ENCODE results near the gene AKIP1.

The AKIP1 gene

GRCh38 chr11:8867035-8867434 lies 44.0 kb upstream of the AKIP1 start:
- Histone ChIP-seq H3K9ac (ENCODE audit: low read depth, low read length) (no peak overlapping the region), H4K20me1 (ENCODE audit: insufficient read depth, low read length) (no peaks in the 10 kb centered on the region; the same call in 1 of the 2 replicates), H3K9me3 (ENCODE audit: insufficient read depth, low read length, severe bottlenecking) (no peaks in the 10 kb centered on the region), H3K36me3 (ENCODE audit: insufficient read depth, low read length) (no peaks in the 10 kb centered on the region), H3K27ac (ENCODE audit: low read length) (no peak overlapping the region), H3K27me3 (ENCODE audit: insufficient read depth, low read length, poor library complexity) (peaks cover 43% of the 10 kb centered on the region), H3K4me2 (ENCODE audit: insufficient read depth, low read length) (no peak overlapping the region), H2AFZ (ENCODE audit: low read depth, low read length) (no peak overlapping the region), H3K4me1 (ENCODE audit: insufficient read depth, low read length) (peaks cover 9% of the 10 kb centered on the region), H3K79me2 (ENCODE audit: insufficient read depth, low read length) (no peaks in the 10 kb centered on the region), H3K4me3 (ENCODE audit: low read depth in 1 of 2, low read length in 2 of 2) (no peak overlapping the region)
- ATAC-seq (ENCODE audit: insufficient read depth, low read depth) (no peak), DNase-seq (no peak)
- no peak for TF ChIP-seq EZH2 (IDR thresholded peaks at IDR 0.05; ENCODE audit: borderline replicate concordance, low read depth, low read length, severe bottlenecking)
- TF ChIP-seq, protein P1, sequence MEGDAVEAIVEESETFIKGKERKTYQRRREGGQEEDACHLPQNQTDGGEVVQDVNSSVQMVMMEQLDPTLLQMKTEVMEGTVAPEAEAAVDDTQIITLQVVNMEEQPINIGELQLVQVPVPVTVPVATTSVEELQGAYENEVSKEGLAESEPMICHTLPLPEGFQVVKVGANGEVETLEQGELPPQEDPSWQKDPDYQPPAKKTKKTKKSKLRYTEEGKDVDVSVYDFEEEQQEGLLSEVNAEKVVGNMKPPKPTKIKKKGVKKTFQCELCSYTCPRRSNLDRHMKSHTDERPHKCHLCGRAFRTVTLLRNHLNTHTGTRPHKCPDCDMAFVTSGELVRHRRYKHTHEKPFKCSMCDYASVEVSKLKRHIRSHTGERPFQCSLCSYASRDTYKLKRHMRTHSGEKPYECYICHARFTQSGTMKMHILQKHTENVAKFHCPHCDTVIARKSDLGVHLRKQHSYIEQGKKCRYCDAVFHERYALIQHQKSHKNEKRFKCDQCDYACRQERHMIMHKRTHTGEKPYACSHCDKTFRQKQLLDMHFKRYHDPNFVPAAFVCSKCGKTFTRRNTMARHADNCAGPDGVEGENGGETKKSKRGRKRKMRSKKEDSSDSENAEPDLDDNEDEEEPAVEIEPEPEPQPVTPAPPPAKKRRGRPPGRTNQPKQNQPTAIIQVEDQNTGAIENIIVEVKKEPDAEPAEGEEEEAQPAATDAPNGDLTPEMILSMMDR (IDR thresholded peaks at IDR 0.05; ENCODE audit: borderline replicate concordance, extremely low read depth, low read length, poor library complexity, severe bottlenecking), result no peak

DNA sequence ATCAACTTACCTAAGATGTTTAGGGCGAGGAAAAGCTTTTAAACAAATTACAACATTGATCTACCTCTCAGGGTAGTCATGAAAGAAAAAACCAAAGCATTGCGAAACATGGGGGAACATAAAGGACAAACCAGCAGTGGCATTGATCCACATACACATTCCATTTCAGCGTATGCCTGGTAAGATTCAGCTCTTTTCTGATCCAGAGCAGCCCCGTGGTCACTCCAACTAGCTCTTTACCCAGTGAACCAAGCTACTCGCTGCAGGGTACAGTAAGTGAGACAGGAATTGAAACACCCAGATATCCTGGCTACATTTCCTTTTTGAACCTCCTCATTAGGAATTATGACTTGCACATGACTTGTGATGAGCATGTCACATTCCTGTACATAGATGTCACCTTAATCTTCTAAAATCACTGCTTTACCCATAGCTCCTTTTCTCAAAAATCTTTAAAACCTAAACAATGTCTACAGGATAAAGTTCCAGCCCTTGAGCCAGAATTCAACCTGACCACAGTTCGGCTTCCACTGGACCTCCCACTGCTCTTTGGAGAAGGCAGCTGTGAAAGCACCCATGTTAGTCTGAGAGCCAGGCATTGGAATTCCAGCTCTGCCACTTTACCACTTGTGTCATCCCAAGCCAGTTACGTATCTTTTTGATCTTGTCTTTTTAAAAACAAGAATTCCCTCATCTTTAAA lies 42.9 kb upstream of the AKIP1 start:
- Histone ChIP-seq H3K4me3 (ENCODE audit: low read depth in 1 of 2, low read length in 2 of 2) (no peak overlapping the region), H4K20me1 (ENCODE audit: insufficient read depth, low read length) (no peaks in the 10 kb centered on the region; the same call in 1 of the 2 replicates), H2AFZ (ENCODE audit: low read depth, low read length) (no peak overlapping the region), H3K9ac (ENCODE audit: low read depth, low read length) (no peak overlapping the region), H3K4me1 (ENCODE audit: insufficient read depth, low read length) (peaks cover 9% of the 10 kb centered on the region), H3K4me2 (ENCODE audit: insufficient read depth, low read length) (no peak overlapping the region), H3K27ac (ENCODE audit: low read length) (no peak overlapping the region), H3K36me3 (ENCODE audit: insufficient read depth, low read length) (no peaks in the 10 kb centered on the region), H3K79me2 (ENCODE audit: insufficient read depth, low read length) (no peaks in the 10 kb centered on the region), H3K27me3 (ENCODE audit: insufficient read depth, low read length, poor library complexity) (peaks cover 51% of the 10 kb centered on the region), H3K9me3 (ENCODE audit: insufficient read depth, low read length, severe bottlenecking) (no peaks in the 10 kb centered on the region)
- no peak for DNase-seq
- no peak for TF ChIP-seq EZH2 (IDR thresholded peaks at IDR 0.05; ENCODE audit: borderline replicate concordance, low read depth, low read length, severe bottlenecking)
- TF ChIP-seq, protein P1 (IDR thresholded peaks at IDR 0.05; ENCODE audit: borderline replicate concordance, extremely low read depth, low read length, poor library complexity, severe bottlenecking), result no peak
- ATAC-seq (ENCODE audit: insufficient read depth, low read depth), result no peak

GRCh38 chr11:8870411-8871170 lies 40.4 kb upstream of the AKIP1 start:
- peak; percentile 87 for ATAC-seq (ENCODE audit: insufficient read depth, low read depth)
- peak; percentile 97 for TF ChIP-seq EZH2 (IDR thresholded peaks at IDR 0.05; ENCODE audit: borderline replicate concordance, low read depth, low read length, severe bottlenecking)
- TF ChIP-seq, protein P1 (IDR thresholded peaks at IDR 0.05; ENCODE audit: borderline replicate concordance, extremely low read depth, low read length, poor library complexity, severe bottlenecking), result peak; percentile 12
- Histone ChIP-seq H3K27me3 (ENCODE audit: insufficient read depth, low read length, poor library complexity) (peaks cover 61% of the 10 kb centered on the region), H3K4me1 (ENCODE audit: insufficient read depth, low read length) (peaks cover 9% of the 10 kb centered on the region), H3K27ac (ENCODE audit: low read length) (no peak overlapping the region), H3K36me3 (ENCODE audit: insufficient read depth, low read length) (no peaks in the 10 kb centered on the region), H2AFZ (ENCODE audit: low read depth, low read length) (peak overlapping the region; percentile 43), H3K9me3 (ENCODE audit: insufficient read depth, low read length, severe bottlenecking) (no peaks in the 10 kb centered on the region), H3K4me3 (ENCODE audit: low read depth in 1 of 2, low read length in 2 of 2) (peak overlapping the region; percentile 21 to 60; a peak in 3 of 4 replicates), H3K79me2 (ENCODE audit: insufficient read depth, low read length) (no peaks in the 10 kb centered on the region), H3K4me2 (ENCODE audit: insufficient read depth, low read length) (peak overlapping the region; percentile 70), H3K9ac (ENCODE audit: low read depth, low read length) (peak overlapping the region; percentile 48), H4K20me1 (ENCODE audit: insufficient read depth, low read length) (no peaks in the 10 kb centered on the region; the same call in 1 of the 2 replicates)
- DNase-seq, result peak; percentile 63

All from DND-41 (cell line).